ENCODE data around the gene MATCAP1. TPM values are rescaled to one million over a fixed set of nuclear protein-coding genes. Genes with fewer than 3 reads are reported as not detected.

The MATCAP1 gene
- total and polyA plus RNA-seq, 2 of the 8 experiments (the other 6 are each of a cell fraction or from before 2014, with no cell fraction given), result 22.9 to 27.5 TPM

DNA sequence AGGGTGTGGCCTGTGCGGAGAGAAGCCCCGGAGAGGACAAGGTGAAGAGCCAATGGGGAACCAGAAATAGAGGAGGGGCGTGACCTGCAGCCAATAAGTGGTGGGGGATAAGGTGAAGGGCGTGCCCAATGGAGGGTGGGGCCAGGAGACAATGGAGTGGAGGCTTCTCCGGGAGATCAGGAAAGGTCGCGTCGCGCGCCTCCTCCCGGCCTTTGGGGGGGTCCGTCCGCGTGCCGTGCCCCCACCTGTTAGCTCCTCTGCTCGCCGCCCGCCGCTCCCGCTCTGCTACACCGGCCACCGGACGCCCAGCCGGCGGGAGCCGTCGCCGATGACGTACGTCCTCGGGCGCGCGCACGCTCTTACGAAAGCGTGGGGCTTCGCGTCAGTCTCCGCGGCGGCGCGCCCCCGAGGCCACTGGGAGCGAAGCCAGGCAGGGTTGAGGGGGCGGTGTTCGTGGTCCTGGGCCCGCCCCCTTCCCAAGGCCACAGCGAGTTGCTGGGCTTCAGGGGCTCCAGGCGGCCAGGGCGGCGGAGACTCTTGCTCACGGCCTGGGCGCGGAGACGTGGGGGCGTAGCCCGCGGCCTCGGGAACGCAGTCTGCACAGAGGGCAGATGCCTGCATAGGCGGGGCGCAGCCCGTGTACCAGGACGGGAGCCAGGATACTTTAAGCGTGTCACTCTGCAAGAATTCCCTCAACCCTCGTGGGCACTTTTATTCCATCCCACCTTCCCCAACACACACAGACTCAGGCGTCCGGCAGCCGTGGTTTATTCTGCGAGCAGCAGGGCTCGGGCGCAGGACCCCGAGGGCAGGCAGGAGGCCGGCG is at the start of gene MATCAP1 (continued):
- TF ChIP-seq RXRA (IDR thresholded peaks at IDR 0.05; ENCODE audit: insufficient read depth, low read depth, low read length) (no peak), SP1 (IDR thresholded peaks at IDR 0.05; ENCODE audit: low read depth, low read length) (peak; percentile 98), FOSL1 (IDR thresholded peaks at IDR 0.05; ENCODE audit: insufficient read depth, low read depth, low read length) (no peak), CREB1 (IDR thresholded peaks at IDR 0.05) (peak; percentile 95), EGR1 (IDR thresholded peaks at IDR 0.05; ENCODE audit: borderline replicate concordance, low read depth, low read length) (peak; percentile 86; the same call in 1 of the 2 replicates), CHD2 (IDR thresholded peaks at IDR 0.05; ENCODE audit: low read length) (peak; percentile 88), POLR2A (IDR thresholded peaks at IDR 0.05; ENCODE audit: control extremely low read depth in 1 of 2, low read depth in 2 of 2, low read length in 2 of 2) (peak in 1 of 2 experiments; percentile 79; a peak in 2 of 3 replicates), EZH2 (IDR thresholded peaks at IDR 0.05; ENCODE audit: low read depth, low read length, severe bottlenecking) (no peak), RBBP5 (IDR thresholded peaks at IDR 0.05; ENCODE audit: borderline replicate concordance, low read depth, low read length) (0 out of 2 replicates have a peak, but pooled peaks have one; percentile 55), PHF8 (conservative IDR thresholded peaks at IDR 0.05; ENCODE audit: low read depth, low read length) (peak; percentile 86)
- TF ChIP-seq, protein P1, sequence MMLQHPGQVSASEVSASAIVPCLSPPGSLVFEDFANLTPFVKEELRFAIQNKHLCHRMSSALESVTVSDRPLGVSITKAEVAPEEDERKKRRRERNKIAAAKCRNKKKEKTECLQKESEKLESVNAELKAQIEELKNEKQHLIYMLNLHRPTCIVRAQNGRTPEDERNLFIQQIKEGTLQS (IDR thresholded peaks at IDR 0.05; ENCODE audit: insufficient read depth, low read depth, low read length), result no peak
- TF ChIP-seq, protein P2, sequence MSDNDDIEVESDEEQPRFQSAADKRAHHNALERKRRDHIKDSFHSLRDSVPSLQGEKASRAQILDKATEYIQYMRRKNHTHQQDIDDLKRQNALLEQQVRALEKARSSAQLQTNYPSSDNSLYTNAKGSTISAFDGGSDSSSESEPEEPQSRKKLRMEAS (IDR thresholded peaks at IDR 0.05), result peak; percentile 52
